ENCODE data around the gene MYL9. TPM values are rescaled to one million over a fixed set of nuclear protein-coding genes. Genes with fewer than 3 reads are reported as not detected.

MYL9 gene
- total RNA-seq, 1 experiment from 2014 or later: 49.3 TPM

GRCh38 chr20:36507746-36508145 is 33.6 kb upstream of the MYL9 start:
- Histone ChIP-seq H3K36me3 (ENCODE audit: control insufficient read depth in 1 of 2, insufficient read depth in 2 of 2, low read length in 2 of 2) (peaks cover 2 to 6% of the 10 kb centered on the region in 2 experiments; a peak in 3 of 4 replicates), H3K79me2 (ENCODE audit: insufficient read depth, low read length) (no peaks in the 10 kb centered on the region), H3K9me2 (ENCODE audit: insufficient read depth) (no peaks in the 10 kb centered on the region), H3K4me2 (ENCODE audit: low read length) (no peak overlapping the region), H2AFZ (ENCODE audit: low read depth, low read length, poor library complexity, severe bottlenecking) (no peak overlapping the region), H3K27me3 (ENCODE audit: insufficient read depth, low read length) (no peaks in the 10 kb centered on the region), H3K27ac (ENCODE audit: low read depth, low read length) (no peak overlapping the region), H3K9ac (ENCODE audit: low read length) (no peak overlapping the region), H3K4me1 (ENCODE audit: control insufficient read depth in 1 of 2, insufficient read depth in 2 of 2, low read length in 2 of 2) (no peaks in the 10 kb centered on the region; a peak in 1 of 4 replicates), H3K4me3 (replicated peaks in 1 of 2; ENCODE audit: low read depth in 1 of 2, low read length in 2 of 2) (no peak overlapping the region), H3K9me3 (ENCODE audit: control insufficient read depth in 1 of 2, insufficient read depth in 1 of 2, low read depth in 1 of 2, low read length in 2 of 2) (no peaks in the 10 kb centered on the region), H4K20me1 (ENCODE audit: insufficient read depth) (no peaks in the 10 kb centered on the region)
- ChIA-PET CTCF (no interaction called here), POLR2A (no interaction called here), RAD21 (ENCODE audit: low non-redundant PET in 1 of 2, low total read pairs in 2 of 2, uncharacterized antibody in 2 of 2, unreplicated experiment in 2 of 2) (no interaction called here)
- intact Hi-C loops (cut with micrococcal nuclease): no loop called here
- TF ChIP-seq JUND (IDR thresholded peaks at IDR 0.05): no peak
- TF ChIP-seq RAD21 (IDR thresholded peaks at IDR 0.05; ENCODE audit: low read depth): no peak
- no peak for TF ChIP-seq MAX (IDR thresholded peaks at IDR 0.05)
- no peak for TF ChIP-seq FOSL1 (IDR thresholded peaks at IDR 0.05; ENCODE audit: low read depth)
- TF ChIP-seq SIN3A (IDR thresholded peaks at IDR 0.05; ENCODE audit: low read depth): no peak
- no peak for TF ChIP-seq REST (IDR thresholded peaks at IDR 0.05; ENCODE audit: low read depth)
- TF ChIP-seq ELF1 (IDR thresholded peaks at IDR 0.05; ENCODE audit: borderline replicate concordance, low read depth): no peak
- no peak for TF ChIP-seq ATF3 (IDR thresholded peaks at IDR 0.05)
- TF ChIP-seq EGR1 (IDR thresholded peaks at IDR 0.05; ENCODE audit: low read depth): no peak
- TF ChIP-seq CEBPB (IDR thresholded peaks at IDR 0.05; ENCODE audit: low read depth): no peak
- no peak for TF ChIP-seq SP1 (IDR thresholded peaks at IDR 0.05; ENCODE audit: low read depth)
- no peak for TF ChIP-seq POLR2A (IDR thresholded peaks at IDR 0.05; ENCODE audit: borderline replicate concordance, extremely low read depth, insufficient read depth, insufficient read length)
- TF ChIP-seq CTCF (IDR thresholded peaks at IDR 0.05 in 2 of 3, conservative IDR thresholded peaks at IDR 0.05 in 1 of 3; ENCODE audit: borderline replicate concordance in 1 of 3, insufficient read depth in 1 of 3, low read depth in 2 of 3, low read length in 2 of 3): no peak
- TF ChIP-seq CBX3 (IDR thresholded peaks at IDR 0.05; ENCODE audit: low read depth): no peak
- no peak for TF ChIP-seq POLR2AphosphoS5 (IDR thresholded peaks at IDR 0.05; ENCODE audit: low read depth, low read length)
- no peak for TF ChIP-seq ZNF274 (IDR thresholded peaks at IDR 0.05; ENCODE audit: low read depth, low read length)
- no peak for TF ChIP-seq ZFX (IDR thresholded peaks at IDR 0.05)
- TF ChIP-seq SRF (IDR thresholded peaks at IDR 0.05; ENCODE audit: low read depth): no peak
- TF ChIP-seq ZBTB33 (IDR thresholded peaks at IDR 0.05; ENCODE audit: extremely low read depth, insufficient replicate concordance, low read length): no peak
- BruUV-seq (replicated peaks): no TSS peak
- ATAC-seq (no peak), DNase-seq (ENCODE audit: low read depth, low spot score) (no peak)

All from HCT116 (cell line).